ENCODE results near the gene DNASE1L2.
A peak's percentile ranks its signal among the peaks of the same experiment; 100 is the strongest.
"Not testable (repeated sequence)": the region's sequence is repeated elsewhere in the genome, so short reads cannot be mapped to it uniquely, and the experiment has no call there.

The DNASE1L2 gene

DNA sequence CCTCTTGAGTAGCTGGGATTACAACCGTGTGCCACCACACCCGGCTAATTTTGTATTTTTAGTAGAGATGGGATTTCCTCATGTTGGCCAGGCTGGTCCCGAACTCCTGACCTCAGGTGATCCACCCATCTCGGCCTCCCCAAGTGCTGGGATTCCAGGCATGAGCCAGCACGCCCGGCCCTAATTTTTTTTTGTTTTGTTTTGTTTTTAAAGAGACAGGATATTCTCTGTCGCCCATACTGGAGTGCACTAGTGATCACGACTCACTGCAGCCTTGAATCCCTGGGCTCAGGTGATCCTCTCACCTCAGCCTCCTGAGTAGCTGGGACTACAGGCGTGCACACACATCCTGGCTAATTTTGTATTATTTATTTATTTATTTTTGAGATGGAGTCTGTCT lies 4.1 kb downstream of the DNASE1L2 start:
- DNase-seq (ENCODE audit: low spot score): not testable (repeated sequence)

- no peak for DNase-seq (ENCODE audit: low spot score)
Observed at GRCh38 chr16:2242598-2242997, 6.4 kb downstream of the DNASE1L2 start.

GRCh38 chr16:2243031-2243528 lies 6.8 kb downstream of the DNASE1L2 start:
- no peak for DNase-seq (ENCODE audit: low spot score)

DNA sequence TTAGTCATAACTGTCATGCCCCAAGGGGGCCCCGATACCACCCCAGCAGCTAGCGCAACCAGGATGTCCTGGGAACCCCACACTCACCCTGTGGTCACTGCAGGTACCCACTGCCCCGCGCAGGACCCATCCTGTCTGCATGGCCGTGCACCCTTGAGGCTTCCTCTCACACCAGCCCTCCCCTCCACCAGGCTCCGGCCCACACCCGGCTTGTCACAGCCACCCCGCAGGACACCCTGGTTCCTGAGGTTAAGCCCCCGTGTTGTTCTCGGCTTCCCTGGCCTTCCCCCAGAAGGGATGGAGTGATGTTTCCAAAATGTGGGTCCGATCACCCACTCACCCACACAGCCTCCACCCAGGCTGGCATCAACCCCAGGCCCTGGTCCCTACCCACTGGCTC lies 7.5 kb downstream of the DNASE1L2 start:
- no peak for DNase-seq (ENCODE audit: low spot score)

DNA sequence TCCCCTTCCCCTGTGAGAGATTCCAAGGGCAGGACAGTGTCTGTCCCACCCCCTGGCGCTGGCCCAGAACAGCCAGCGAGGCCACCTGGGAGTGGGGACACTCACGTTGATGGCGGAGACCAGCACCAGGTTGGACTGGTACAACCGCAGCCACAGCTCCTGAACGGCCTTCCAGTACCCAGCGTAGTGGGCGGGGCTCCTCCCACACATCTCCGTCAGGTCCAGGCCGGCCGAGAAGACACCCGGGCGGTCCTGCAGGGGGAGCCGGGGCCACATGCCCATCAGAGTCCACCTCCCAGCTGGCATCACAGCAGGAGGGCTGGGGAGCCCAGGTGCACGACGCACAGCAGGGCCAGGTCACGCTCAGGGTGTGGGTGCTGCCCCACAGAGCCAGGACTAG lies 8.1 kb downstream of the DNASE1L2 start:
- no peak for DNase-seq (ENCODE audit: low spot score)

DNA sequence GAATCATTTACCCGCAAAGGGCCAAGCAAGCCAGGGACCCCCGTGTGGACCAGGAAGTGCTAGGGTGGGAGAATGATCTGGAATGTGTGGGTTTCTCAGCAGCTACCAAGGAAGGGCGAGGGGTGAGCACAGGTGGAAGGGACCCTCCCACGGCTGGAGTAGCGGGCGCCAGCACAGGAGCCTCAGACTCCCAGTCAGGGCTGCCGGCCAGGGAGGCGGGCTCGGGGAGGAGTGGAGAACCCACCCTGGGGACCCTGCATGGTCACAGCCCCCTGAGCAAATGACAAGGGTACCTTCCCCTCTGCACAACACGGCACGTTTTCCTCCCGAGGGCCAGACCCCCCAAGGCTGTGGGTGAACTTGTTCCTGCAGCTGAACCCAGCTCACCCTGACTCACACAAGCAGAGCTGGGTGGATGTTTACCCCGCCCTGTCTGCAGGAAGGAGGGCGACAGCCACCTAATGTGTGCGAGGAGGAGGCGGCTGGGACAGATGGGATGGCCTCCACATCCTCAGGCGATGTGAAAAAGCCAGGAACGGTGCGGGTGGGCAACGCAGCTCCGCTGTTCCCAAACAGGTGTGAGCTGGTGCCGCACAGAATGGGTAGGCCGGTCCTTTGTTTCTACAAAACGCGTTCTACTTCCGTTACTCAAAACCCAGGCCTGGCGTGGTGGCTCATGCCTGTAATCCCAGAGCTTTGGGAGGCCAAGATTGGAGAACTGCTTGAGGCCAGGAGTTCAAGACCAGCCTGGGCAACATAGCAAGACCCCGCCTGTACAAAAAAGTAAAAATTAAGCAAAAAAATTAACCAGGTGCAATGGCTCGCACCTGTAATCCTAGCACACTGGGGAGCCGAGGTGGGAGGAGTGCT lies 8.9 kb downstream of the DNASE1L2 start:
- no peak for DNase-seq (ENCODE audit: low spot score)

- no peak for DNase-seq (ENCODE audit: low spot score)
Observed at GRCh38 chr16:2246301-2246885, 10.1 kb downstream of the DNASE1L2 start.

GRCh38 chr16:2250652-2251295 lies 14.5 kb downstream of the DNASE1L2 start:
- peak; percentile 37 for DNase-seq (ENCODE audit: low spot score)

- DNase-seq (ENCODE audit: low spot score): peak; percentile 89
Observed at GRCh38 chr16:2251296-2252111, 15.3 kb downstream of the DNASE1L2 start, which contains the start of gene ECI1. Gene ECI1, minus strand, starts transcription at chr16:2251587. Its CDS starts 21 bp downstream, at chr16:2251566.

- DNase-seq (ENCODE audit: low spot score): no peak
Observed at GRCh38 chr16:2252806-2253148, 16.5 kb downstream of the DNASE1L2 start.

- DNase-seq (ENCODE audit: low spot score): no peak
Observed at GRCh38 chr16:2253293-2253692, 17.0 kb downstream of the DNASE1L2 start.

- no peak for DNase-seq (ENCODE audit: low spot score)
Observed at GRCh38 chr16:2256531-2257140, 20.4 kb downstream of the DNASE1L2 start.

- no peak for DNase-seq (ENCODE audit: low spot score)
Observed at GRCh38 chr16:2257726-2258125, 21.5 kb downstream of the DNASE1L2 start.

DNA sequence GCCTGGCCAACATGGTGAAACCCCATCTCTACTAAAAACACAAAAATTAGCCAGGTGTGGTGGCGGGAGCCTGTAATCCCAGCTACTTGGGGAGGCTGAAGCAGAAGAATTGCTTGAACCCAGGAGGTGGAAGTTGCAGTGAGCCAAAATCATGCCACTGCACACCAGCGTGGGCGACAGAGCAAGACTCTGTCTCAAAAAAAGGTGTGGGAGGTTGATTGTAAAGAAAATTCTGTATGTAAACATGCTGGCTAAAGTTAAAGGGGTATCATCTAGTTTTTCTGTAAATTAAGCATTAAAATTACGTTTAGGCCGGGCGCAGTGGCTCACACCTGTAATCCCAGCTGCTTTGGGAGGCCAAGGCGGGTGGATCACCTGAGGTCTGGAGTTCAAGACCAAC lies 22.3 kb downstream of the DNASE1L2 start:
- DNase-seq (ENCODE audit: low spot score): not testable (repeated sequence)

DNA sequence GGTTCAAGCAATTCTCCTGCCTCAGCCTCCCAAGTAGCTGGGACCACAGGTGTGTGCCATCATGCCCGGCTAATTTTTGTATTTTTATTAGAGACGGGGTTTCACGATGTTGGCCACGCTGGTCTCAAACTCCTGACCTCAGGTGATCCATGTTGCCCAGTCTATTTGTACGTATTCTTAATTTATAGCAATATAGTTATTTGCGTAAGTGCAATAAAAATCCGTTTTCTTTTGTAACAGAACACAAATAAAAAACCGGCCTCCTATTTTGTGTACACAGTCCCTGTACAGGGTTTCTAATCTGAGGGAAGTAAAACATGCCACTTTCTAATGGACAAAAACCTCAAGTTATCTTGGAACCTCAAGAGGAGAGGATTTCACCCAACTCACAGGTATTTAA lies 24.0 kb downstream of the DNASE1L2 start:
- DNase-seq (ENCODE audit: low spot score): no peak

DNA sequence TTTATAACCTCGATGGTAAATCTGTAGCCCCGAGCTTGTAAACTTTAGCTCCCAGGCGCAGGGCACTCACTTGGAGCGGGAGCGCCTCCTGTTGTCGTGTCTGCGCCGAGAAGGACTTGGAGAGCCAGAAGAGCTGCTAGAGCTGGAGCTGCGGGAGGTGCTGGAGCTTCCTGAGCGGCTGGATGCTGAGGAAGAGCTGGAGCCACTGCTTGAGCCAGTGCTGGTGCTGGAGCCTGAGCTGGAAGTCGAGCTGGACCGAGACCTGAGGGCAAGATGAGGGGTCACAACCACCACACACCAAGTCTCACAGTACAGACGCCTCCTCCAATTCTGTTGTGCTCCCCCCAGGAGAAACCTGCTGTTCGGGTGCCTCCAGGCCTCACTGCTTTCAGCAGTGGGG lies 26.8 kb downstream of the DNASE1L2 start:
- not testable (repeated sequence) for DNase-seq (ENCODE audit: low spot score)

DNA sequence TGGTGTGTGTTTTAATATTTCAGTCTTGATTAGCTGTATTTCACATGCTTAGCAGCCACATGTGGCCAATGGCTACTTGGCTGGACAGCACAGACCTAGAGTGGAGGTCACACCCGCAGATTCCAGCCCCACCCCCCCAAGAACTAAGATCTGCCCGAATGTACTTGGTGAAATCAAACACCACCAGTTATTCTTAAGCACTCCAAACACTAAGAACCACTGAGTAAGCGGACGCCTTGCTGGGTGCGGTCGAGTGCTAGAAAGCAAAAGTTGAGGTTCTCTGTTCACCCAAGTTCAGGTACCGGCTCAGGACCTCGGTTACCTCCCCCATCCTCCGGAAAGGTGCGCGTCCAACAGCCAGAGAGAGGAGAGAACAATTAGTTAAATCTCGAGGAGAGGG lies 30.6 kb downstream of the DNASE1L2 start:
- DNase-seq (ENCODE audit: low spot score): not testable (repeated sequence)

- DNase-seq (ENCODE audit: low spot score): not testable (repeated sequence)
Observed at GRCh38 chr16:2267505-2267912, 31.3 kb downstream of the DNASE1L2 start.

GRCh38 chr16:2267913-2268666 lies 31.8 kb downstream of the DNASE1L2 start, which contains the start of gene RNPS1:
Gene RNPS1, minus strand, starts transcription at chr16:2268126. Its CDS starts 3,483 bp downstream, at chr16:2264643.
- peak; percentile 97 for DNase-seq (ENCODE audit: low spot score)

DNA sequence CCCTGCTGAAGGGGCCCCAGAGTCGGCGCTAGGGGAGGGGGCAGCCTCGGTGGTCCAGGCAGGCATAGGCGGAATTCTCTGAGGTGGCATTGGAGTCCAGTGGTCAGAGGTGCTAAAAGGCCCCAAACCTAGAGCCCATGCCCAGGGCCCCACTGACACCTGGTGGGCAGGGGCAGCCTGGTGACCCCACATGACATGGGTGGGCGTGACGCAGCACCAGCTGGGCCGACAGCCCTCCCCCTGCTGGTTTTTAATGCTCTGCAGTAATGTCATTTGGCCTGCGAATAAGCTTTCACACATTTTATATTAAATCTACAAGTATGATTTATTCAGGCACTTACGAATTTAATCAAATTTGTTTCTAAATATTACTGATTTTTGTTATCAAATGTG lies 33.8 kb downstream of the DNASE1L2 start:
- no peak for DNase-seq (ENCODE audit: low spot score)
